OCI-LY3 (cell line): ENCODE measurements around the gene CAAP1.
"Not testable (repeated sequence)": the region's sequence is repeated elsewhere in the genome, so short reads cannot be mapped to it uniquely, and the experiment has no call there.

Experiments
- H2AFZ ChIP-seq: fragments of 200-600, 300-600 bp; shearing (Covaris generic); 2 replicates; pipeline ENCODE4 v1.6.0; 2014; ENCODE audit warnings: antibody characterized with exemption, low read depth, low read length
- H3K27ac ChIP-seq: fragments of 200-600, 300-600 bp; sonication (generic); 2 replicates; pipeline ENCODE4 v1.5.1; 2014; ENCODE audit warnings: mild to moderate bottlenecking, low read length, moderate library complexity, mixed read lengths
- H3K27me3 ChIP-seq: fragments of 200-600, 300-600 bp; sonication (generic); 2 replicates; pipeline ENCODE4 v1.6.1; 2014; ENCODE audit warnings: low read depth, low read length, mixed read lengths
- H3K36me3 ChIP-seq: fragments of 200-600, 300-600 bp; sonication (generic); replicated peaks from 2 replicates; pipeline ENCODE3; 2014; ENCODE audit warnings: low read depth, low read length, mixed read lengths
- H3K4me1 ChIP-seq: fragments of 300-600, 200-600 bp; sonication (generic); 2 replicates; pipeline ENCODE4 v1.6.1; 2014; ENCODE audit warnings: low read length, mixed read lengths
- H3K4me2 ChIP-seq: fragments of 200-600, 300-600 bp; sonication (generic); 2 replicates; pipeline ENCODE4 v1.6.1; 2014; ENCODE audit warnings: low read length, mixed read lengths
- H3K4me3 ChIP-seq: fragments of 300-600, 200-600 bp; sonication (generic); 2 replicates; pipeline ENCODE4 v1.5.1; 2014; ENCODE audit warnings: antibody characterized with exemption, mild to moderate bottlenecking, low read length, moderate library complexity
- H3K79me2 ChIP-seq: fragments of 300-600, 200-600 bp; shearing (Covaris generic); 2 replicates; pipeline ENCODE4 v1.6.1; 2014; ENCODE audit warnings: mild to moderate bottlenecking, low read length, mixed read lengths
- H3K9ac ChIP-seq: fragments of 300-600, 200-600 bp; shearing (Covaris generic); 2 replicates; pipeline ENCODE4 v1.6.0; 2014; ENCODE audit warnings: mild to moderate bottlenecking, low read length, moderate library complexity
- H3K9me3 ChIP-seq: fragments of 200-600, 300-600 bp; shearing (Covaris generic); 2 replicates; pipeline ENCODE4 v1.6.1; 2014; ENCODE audit warnings: low read length, mixed read lengths; ENCODE audit not compliant: insufficient read depth
- H4K20me1 ChIP-seq: fragments of 200-600, 300-600 bp; sonication (generic); 2 replicates; pipeline ENCODE4 v1.6.1; 2016; ENCODE audit warnings: low read length, mixed read lengths; ENCODE audit not compliant: insufficient read depth
- CTCF ChIP-seq: fragments of 200-600, 300-600 bp; sonication (generic); IDR thresholded peaks from 2 replicates; pipeline ENCODE4 v1.5.1; 2014; ENCODE audit warnings: antibody characterized with exemption, low read length, low read depth
- EZH2phosphoT487 ChIP-seq: fragments of 200-600 bp; shearing (Covaris generic); IDR thresholded peaks from 2 replicates; pipeline ENCODE4 v1.6.1; 2018; ENCODE audit warnings: antibody characterized with exemption, mixed run types, low read depth

Gene CAAP1

GRCh38 chr9:26856413-26857032, 36.1 kb downstream of the CAAP1 start:
- H3K36me3 ChIP-seq: peaks cover 30% of the 10 kb centered on the region

GRCh38 chr9:26850995-26851394, 41.6 kb downstream of the CAAP1 start:
- no peak overlapping the region for H3K4me2 ChIP-seq
- no peak overlapping the region for H3K27ac ChIP-seq
- no peaks in the 10 kb centered on the region for H3K79me2 ChIP-seq
- H3K36me3 ChIP-seq: peaks cover 35% of the 10 kb centered on the region
- no peaks in the 10 kb centered on the region for H3K4me1 ChIP-seq
- H3K4me3 ChIP-seq: no peak overlapping the region
- H3K9me3 ChIP-seq: no peaks in the 10 kb centered on the region
- H4K20me1 ChIP-seq: no peaks in the 10 kb centered on the region; the same call in none of the 2 replicates
- no peak overlapping the region for H3K9ac ChIP-seq
- H2AFZ ChIP-seq: no peak overlapping the region
- TF ChIP-seq EZH2phosphoT487 (no peak), CTCF (no peak)
- H3K27me3 ChIP-seq: no peaks in the 10 kb centered on the region

More at GRCh38 chr9:26856413-26857032, 36.1 kb downstream of the CAAP1 start:
- Histone ChIP-seq H2AFZ (no peak overlapping the region), H3K4me2 (no peak overlapping the region), H3K4me1 (no peaks in the 10 kb centered on the region), H3K79me2 (no peaks in the 10 kb centered on the region), H3K4me3 (no peak overlapping the region), H3K27me3 (no peaks in the 10 kb centered on the region), H3K9me3 (no peaks in the 10 kb centered on the region), H3K27ac (no peak overlapping the region), H3K9ac (no peak overlapping the region), H4K20me1 (no peaks in the 10 kb centered on the region; the same call in none of the 2 replicates)
- TF ChIP-seq CTCF: peak; percentile 70
- TF ChIP-seq EZH2phosphoT487: no peak

- H3K4me2 ChIP-seq: no peak overlapping the region
- no peak overlapping the region for H2AFZ ChIP-seq
- no peak overlapping the region for H3K27ac ChIP-seq
- no peaks in the 10 kb centered on the region for H3K9me3 ChIP-seq
- H3K9ac ChIP-seq: no peak overlapping the region
- no peaks in the 10 kb centered on the region for H3K79me2 ChIP-seq
- H3K4me3 ChIP-seq: no peak overlapping the region
- H3K4me1 ChIP-seq: no peaks in the 10 kb centered on the region
- H4K20me1 ChIP-seq: no peaks in the 10 kb centered on the region
- H3K27me3 ChIP-seq: no peaks in the 10 kb centered on the region
- TF ChIP-seq EZH2phosphoT487 (no peak), CTCF (no peak)
- H3K36me3 ChIP-seq: peaks cover 6% of the 10 kb centered on the region
Observed at GRCh38 chr9:26833792-26834191, 58.8 kb downstream of the CAAP1 start.

- not testable (repeated sequence) for H3K9me3 ChIP-seq, H3K27ac ChIP-seq, H3K27me3 ChIP-seq, H3K4me1 ChIP-seq, H3K79me2 ChIP-seq, H2AFZ ChIP-seq, H3K4me3 ChIP-seq, H3K36me3 ChIP-seq, H3K9ac ChIP-seq, H4K20me1 ChIP-seq, H3K4me2 ChIP-seq
Observed at GRCh38 chr9:26828391-26828955, 64.1 kb downstream of the CAAP1 start.
